ENCODE results near the gene POU2F1. TPM values are rescaled to one million over a fixed set of nuclear protein-coding genes. Genes with fewer than 3 reads are reported as not detected.

The POU2F1 gene
- total and polyA plus RNA-seq, 2 donors (not counting 3 experiments of a cell fraction or from before 2014, with no cell fraction given) = 6.0 to 12.9 TPM

- Histone ChIP-seq H2AFZ (ENCODE audit: low read depth, low read length) (no peak overlapping the region), H3K4me3 (replicated peaks in 1 of 3; ENCODE audit: insufficient read depth in 1 of 3, low read depth in 1 of 3, low read length in 3 of 3) (no peak overlapping the region), H3K36me3 (ENCODE audit: control insufficient read depth in 2 of 2, extremely low read depth in 1 of 2, insufficient read depth in 2 of 2, low read length in 2 of 2) (no peaks in the 10 kb centered on the region), H3K4me2 (ENCODE audit: insufficient read depth, low read length) (no peak overlapping the region), H3K9me1 (replicated peaks; ENCODE audit: control insufficient read depth, extremely low read depth, insufficient read depth, low read length) (no peaks in the 10 kb centered on the region), H3K9me3 (replicated peaks; ENCODE audit: control insufficient read depth, insufficient read depth, low read length) (no peaks in the 10 kb centered on the region), H3K4me1 (ENCODE audit: control insufficient read depth, extremely low read depth, insufficient read depth, low read length) (no peaks in the 10 kb centered on the region), H4K20me1 (replicated peaks; ENCODE audit: control insufficient read depth, extremely low read depth, insufficient read depth, low read length) (no peaks in the 10 kb centered on the region), H3K9ac (replicated peaks; ENCODE audit: extremely low read depth, insufficient read depth, low read length) (no peak overlapping the region), H3K79me2 (ENCODE audit: control insufficient read depth, insufficient read depth, low read length) (no peaks in the 10 kb centered on the region), H3K27ac (ENCODE audit: insufficient read depth, low read depth, low read length) (no peak overlapping the region), H3K27me3 (ENCODE audit: control insufficient read depth in 2 of 2, insufficient read depth in 2 of 2, low read length in 2 of 2) (peaks cover 11% of the 10 kb centered on the region in 2 experiments)
- DNase-seq (ENCODE audit: low read depth, low spot score) (no peak), FAIRE-seq (no peak)
- intact Hi-C loops (cut with micrococcal nuclease) = no loop called here
- BruUV-seq (replicated peaks) = no TSS peak
- dilution Hi-C loops (cut with MboI; ENCODE audit: extremely low pct_ligation_motif_present, low sequenced_read_pairs) = no loop called here
- POLR2A ChIA-PET = no interaction called here
- TF ChIP-seq GATA2 (IDR thresholded peaks at IDR 0.05; ENCODE audit: insufficient read depth, insufficient read length, low read depth, low read length) (no peak), POLR2A (IDR thresholded peaks at IDR 0.05; ENCODE audit: low read depth, low read length) (no peak), JUN (IDR thresholded peaks at IDR 0.05; ENCODE audit: borderline replicate concordance, insufficient read depth, insufficient read length, low read depth) (no peak), MAX (IDR thresholded peaks at IDR 0.05; ENCODE audit: insufficient read depth, insufficient read length) (no peak)
- TF ChIP-seq, protein P1, sequence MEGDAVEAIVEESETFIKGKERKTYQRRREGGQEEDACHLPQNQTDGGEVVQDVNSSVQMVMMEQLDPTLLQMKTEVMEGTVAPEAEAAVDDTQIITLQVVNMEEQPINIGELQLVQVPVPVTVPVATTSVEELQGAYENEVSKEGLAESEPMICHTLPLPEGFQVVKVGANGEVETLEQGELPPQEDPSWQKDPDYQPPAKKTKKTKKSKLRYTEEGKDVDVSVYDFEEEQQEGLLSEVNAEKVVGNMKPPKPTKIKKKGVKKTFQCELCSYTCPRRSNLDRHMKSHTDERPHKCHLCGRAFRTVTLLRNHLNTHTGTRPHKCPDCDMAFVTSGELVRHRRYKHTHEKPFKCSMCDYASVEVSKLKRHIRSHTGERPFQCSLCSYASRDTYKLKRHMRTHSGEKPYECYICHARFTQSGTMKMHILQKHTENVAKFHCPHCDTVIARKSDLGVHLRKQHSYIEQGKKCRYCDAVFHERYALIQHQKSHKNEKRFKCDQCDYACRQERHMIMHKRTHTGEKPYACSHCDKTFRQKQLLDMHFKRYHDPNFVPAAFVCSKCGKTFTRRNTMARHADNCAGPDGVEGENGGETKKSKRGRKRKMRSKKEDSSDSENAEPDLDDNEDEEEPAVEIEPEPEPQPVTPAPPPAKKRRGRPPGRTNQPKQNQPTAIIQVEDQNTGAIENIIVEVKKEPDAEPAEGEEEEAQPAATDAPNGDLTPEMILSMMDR (IDR thresholded peaks at IDR 0.05; ENCODE audit: extremely low read depth in 1 of 2, insufficient read depth in 1 of 2, low read depth in 1 of 2, low read length in 2 of 2) = no peak
- CTCF ChIA-PET = no interaction called here
These were observed 8.7 kb upstream of the POU2F1 start for GRCh38 chr1:167212025-167212424.

DNA sequence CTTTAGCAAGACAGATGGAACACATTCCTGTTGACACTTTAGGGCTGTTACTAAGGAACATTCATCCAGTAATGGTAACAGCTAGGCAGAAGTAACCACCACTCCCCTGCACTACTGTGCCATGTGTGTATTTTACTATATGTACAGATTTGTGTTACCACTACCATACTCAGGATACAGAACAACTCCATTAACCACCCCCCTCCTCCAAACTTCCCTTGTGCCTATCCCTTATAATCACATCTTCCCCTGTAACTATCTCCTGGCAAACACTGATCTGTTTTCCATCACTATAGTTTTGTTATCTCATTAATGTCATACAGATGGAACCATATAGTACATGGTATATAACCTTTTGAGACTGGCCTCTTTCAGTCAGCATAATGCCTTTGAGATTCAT is 3.9 kb upstream of the POU2F1 start:
- Histone ChIP-seq H3K4me1 (ENCODE audit: control insufficient read depth, extremely low read depth, insufficient read depth, low read length) (peaks cover 2% of the 10 kb centered on the region), H3K79me2 (ENCODE audit: control insufficient read depth, insufficient read depth, low read length) (peaks cover 4% of the 10 kb centered on the region), H3K9me3 (replicated peaks; ENCODE audit: control insufficient read depth, insufficient read depth, low read length) (no peaks in the 10 kb centered on the region), H3K4me2 (ENCODE audit: insufficient read depth, low read length) (no peak overlapping the region), H3K36me3 (ENCODE audit: control insufficient read depth in 2 of 2, extremely low read depth in 1 of 2, insufficient read depth in 2 of 2, low read length in 2 of 2) (no peaks in the 10 kb centered on the region), H3K9ac (replicated peaks; ENCODE audit: extremely low read depth, insufficient read depth, low read length) (no peak overlapping the region), H2AFZ (ENCODE audit: low read depth, low read length) (no peak overlapping the region), H4K20me1 (replicated peaks; ENCODE audit: control insufficient read depth, extremely low read depth, insufficient read depth, low read length) (no peaks in the 10 kb centered on the region), H3K9me1 (replicated peaks; ENCODE audit: control insufficient read depth, extremely low read depth, insufficient read depth, low read length) (no peaks in the 10 kb centered on the region), H3K27ac (ENCODE audit: insufficient read depth, low read depth, low read length) (no peak overlapping the region), H3K4me3 (replicated peaks in 1 of 3; ENCODE audit: insufficient read depth in 1 of 3, low read depth in 1 of 3, low read length in 3 of 3) (no peak overlapping the region), H3K27me3 (ENCODE audit: control insufficient read depth in 2 of 2, insufficient read depth in 2 of 2, low read length in 2 of 2) (peaks cover 2 to 8% of the 10 kb centered on the region in 2 experiments)
- DNase-seq (ENCODE audit: low read depth, low spot score) (no peak), FAIRE-seq (no peak)
- ChIA-PET POLR2A (no interaction called here), CTCF (no interaction called here)
- intact Hi-C loops (cut with micrococcal nuclease) = no loop called here
- dilution Hi-C loops (cut with MboI; ENCODE audit: extremely low pct_ligation_motif_present, low sequenced_read_pairs) = no loop called here
- no peak for TF ChIP-seq GATA2 (IDR thresholded peaks at IDR 0.05; ENCODE audit: insufficient read depth, insufficient read length, low read depth, low read length)
- no peak for TF ChIP-seq POLR2AphosphoS5 (IDR thresholded peaks at IDR 0.05; ENCODE audit: insufficient read depth, low read depth, low read length)
- TF ChIP-seq EZH2 (IDR thresholded peaks at IDR 0.05; ENCODE audit: borderline replicate concordance, low read depth, low read length, severe bottlenecking) = no peak
- no peak for TF ChIP-seq POLR2A (IDR thresholded peaks at IDR 0.05; ENCODE audit: low read depth, low read length)
- no peak for TF ChIP-seq MAX (IDR thresholded peaks at IDR 0.05; ENCODE audit: insufficient read depth, insufficient read length)
- TF ChIP-seq MYC (IDR thresholded peaks at IDR 0.05; ENCODE audit: low read depth, low read length) = no peak
- TF ChIP-seq FOS (IDR thresholded peaks at IDR 0.05; ENCODE audit: borderline replicate concordance, insufficient read depth, low read length) = no peak
- TF ChIP-seq, protein P1 (IDR thresholded peaks at IDR 0.05; ENCODE audit: extremely low read depth in 1 of 2, insufficient read depth in 1 of 2, low read depth in 1 of 2, low read length in 2 of 2) = no peak
- TF ChIP-seq JUN (IDR thresholded peaks at IDR 0.05; ENCODE audit: borderline replicate concordance, insufficient read depth, insufficient read length, low read depth) = no peak
- no TSS peak for BruUV-seq (replicated peaks)
